ENCODE results near the gene PHF1.
A peak's percentile ranks its signal among the peaks of the same experiment; 100 is the strongest.
"Not testable (repeated sequence)": the region's sequence is repeated elsewhere in the genome, so short reads cannot be mapped to it uniquely, and the experiment has no call there.

Gene PHF1

GRCh38 chr6:33410711-33411631, at the start of gene PHF1:
Gene PHF1 (plus strand): TSS chr6:33411014. CDS start chr6:33412264, 1,250 bp downstream.
- Histone ChIP-seq H3K9ac (ENCODE audit: low read length) (peak within 1 kb of the TSS; percentile 85), H3K9me3 (ENCODE audit: control insufficient read depth, insufficient read depth, low read depth, low read length) (no peaks in the 10 kb centered on the region), H3K27ac (ENCODE audit: low read depth, low read length) (peak within 1 kb of the TSS; percentile 44; the same call in 1 of the 2 replicates), H3K4me3 (ENCODE audit: low read depth, low read length) (peak within 1 kb of the TSS; percentile 83), H3K4me1 (ENCODE audit: control insufficient read depth, insufficient read depth, low read length) (peaks cover 3% of the 10 kb centered on the region; the same call in 1 of the 2 replicates), H3K36me3 (ENCODE audit: control insufficient read depth, insufficient read depth, low read length) (peaks cover 62% of the 10 kb centered on the region), H3K27me3 (ENCODE audit: control insufficient read depth, insufficient read depth, low read length) (no peaks in the 10 kb centered on the region)

- H3K4me3 ChIP-seq (ENCODE audit: low read depth, low read length); H3K9me3 ChIP-seq (ENCODE audit: control insufficient read depth, insufficient read depth, low read depth, low read length); H3K27ac ChIP-seq (ENCODE audit: low read depth, low read length); H3K27me3 ChIP-seq (ENCODE audit: control insufficient read depth, insufficient read depth, low read length); H3K9ac ChIP-seq (ENCODE audit: low read length); H3K36me3 ChIP-seq (ENCODE audit: control insufficient read depth, insufficient read depth, low read length): not testable (repeated sequence)
- peaks cover 10% of the 10 kb centered on the region; the same call in 1 of the 2 replicates for H3K4me1 ChIP-seq (ENCODE audit: control insufficient read depth, insufficient read depth, low read length)
These were observed 47.3 kb upstream of the PHF1 start for GRCh38 chr6:33363486-33363885.

GRCh38 chr6:33364475-33365205, 46.2 kb upstream of the PHF1 start:
- H3K9me3 ChIP-seq (ENCODE audit: control insufficient read depth, insufficient read depth, low read depth, low read length); H3K36me3 ChIP-seq (ENCODE audit: control insufficient read depth, insufficient read depth, low read length); H3K27me3 ChIP-seq (ENCODE audit: control insufficient read depth, insufficient read depth, low read length); H3K27ac ChIP-seq (ENCODE audit: low read depth, low read length); H3K9ac ChIP-seq (ENCODE audit: low read length); H3K4me3 ChIP-seq (ENCODE audit: low read depth, low read length): not testable (repeated sequence)
- H3K4me1 ChIP-seq (ENCODE audit: control insufficient read depth, insufficient read depth, low read length), result peaks cover 10% of the 10 kb centered on the region; the same call in 1 of the 2 replicates

GRCh38 chr6:33365206-33365971, 45.4 kb upstream of the PHF1 start:
- not testable (repeated sequence) for H3K27ac ChIP-seq (ENCODE audit: low read depth, low read length); H3K4me3 ChIP-seq (ENCODE audit: low read depth, low read length); H3K9ac ChIP-seq (ENCODE audit: low read length); H3K9me3 ChIP-seq (ENCODE audit: control insufficient read depth, insufficient read depth, low read depth, low read length); H3K27me3 ChIP-seq (ENCODE audit: control insufficient read depth, insufficient read depth, low read length); H3K36me3 ChIP-seq (ENCODE audit: control insufficient read depth, insufficient read depth, low read length)
- peaks cover 10% of the 10 kb centered on the region; the same call in 1 of the 2 replicates for H3K4me1 ChIP-seq (ENCODE audit: control insufficient read depth, insufficient read depth, low read length)

- no peak overlapping the region for H3K27ac ChIP-seq (ENCODE audit: low read depth, low read length)
- no peak overlapping the region for H3K4me3 ChIP-seq (ENCODE audit: low read depth, low read length)
- no peaks in the 10 kb centered on the region for H3K9me3 ChIP-seq (ENCODE audit: control insufficient read depth, insufficient read depth, low read depth, low read length)
- H3K27me3 ChIP-seq (ENCODE audit: control insufficient read depth, insufficient read depth, low read length), result no peaks in the 10 kb centered on the region
- H3K9ac ChIP-seq (ENCODE audit: low read length), result no peak overlapping the region
- H3K4me1 ChIP-seq (ENCODE audit: control insufficient read depth, insufficient read depth, low read length), result peaks cover 11% of the 10 kb centered on the region
- no peaks in the 10 kb centered on the region for H3K36me3 ChIP-seq (ENCODE audit: control insufficient read depth, insufficient read depth, low read length)
These were observed 43.7 kb upstream of the PHF1 start for GRCh38 chr6:33367009-33367714.

GRCh38 chr6:33367715-33368025, 43.1 kb upstream of the PHF1 start:
- H3K9ac ChIP-seq (ENCODE audit: low read length); H3K36me3 ChIP-seq (ENCODE audit: control insufficient read depth, insufficient read depth, low read length); H3K9me3 ChIP-seq (ENCODE audit: control insufficient read depth, insufficient read depth, low read depth, low read length); H3K4me3 ChIP-seq (ENCODE audit: low read depth, low read length); H3K27me3 ChIP-seq (ENCODE audit: control insufficient read depth, insufficient read depth, low read length); H3K27ac ChIP-seq (ENCODE audit: low read depth, low read length): not testable (repeated sequence)
- peaks cover 16% of the 10 kb centered on the region for H3K4me1 ChIP-seq (ENCODE audit: control insufficient read depth, insufficient read depth, low read length)

- not testable (repeated sequence) for H3K9ac ChIP-seq (ENCODE audit: low read length); H3K27me3 ChIP-seq (ENCODE audit: control insufficient read depth, insufficient read depth, low read length); H3K4me3 ChIP-seq (ENCODE audit: low read depth, low read length); H3K27ac ChIP-seq (ENCODE audit: low read depth, low read length); H3K36me3 ChIP-seq (ENCODE audit: control insufficient read depth, insufficient read depth, low read length); H3K9me3 ChIP-seq (ENCODE audit: control insufficient read depth, insufficient read depth, low read depth, low read length)
- peaks cover 20% of the 10 kb centered on the region for H3K4me1 ChIP-seq (ENCODE audit: control insufficient read depth, insufficient read depth, low read length)
These were observed 38.9 kb upstream of the PHF1 start for GRCh38 chr6:33371901-33372300.

GRCh38 chr6:33372526-33373123, 38.2 kb upstream of the PHF1 start:
- Histone ChIP-seq H3K9ac (ENCODE audit: low read length) (no peak overlapping the region), H3K4me1 (ENCODE audit: control insufficient read depth, insufficient read depth, low read length) (peaks cover 20% of the 10 kb centered on the region), H3K36me3 (ENCODE audit: control insufficient read depth, insufficient read depth, low read length) (no peaks in the 10 kb centered on the region), H3K27ac (ENCODE audit: low read depth, low read length) (no peak overlapping the region), H3K9me3 (ENCODE audit: control insufficient read depth, insufficient read depth, low read depth, low read length) (no peaks in the 10 kb centered on the region), H3K4me3 (ENCODE audit: low read depth, low read length) (no peak overlapping the region), H3K27me3 (ENCODE audit: control insufficient read depth, insufficient read depth, low read length) (no peaks in the 10 kb centered on the region)

- Histone ChIP-seq H3K9ac (ENCODE audit: low read length) (no peak overlapping the region), H3K36me3 (ENCODE audit: control insufficient read depth, insufficient read depth, low read length) (no peaks in the 10 kb centered on the region), H3K4me1 (ENCODE audit: control insufficient read depth, insufficient read depth, low read length) (peaks cover 20% of the 10 kb centered on the region), H3K27me3 (ENCODE audit: control insufficient read depth, insufficient read depth, low read length) (no peaks in the 10 kb centered on the region), H3K27ac (ENCODE audit: low read depth, low read length) (no peak overlapping the region), H3K9me3 (ENCODE audit: control insufficient read depth, insufficient read depth, low read depth, low read length) (no peaks in the 10 kb centered on the region), H3K4me3 (ENCODE audit: low read depth, low read length) (no peak overlapping the region)
These were observed 36.6 kb upstream of the PHF1 start for GRCh38 chr6:33373960-33374910.
